ENCODE results near the gene SLAMF1. TPM values are rescaled to one million over a fixed set of nuclear protein-coding genes. Genes with fewer than 3 reads are reported as not detected.
"Not testable (repeated sequence)": the region's sequence is repeated elsewhere in the genome, so short reads cannot be mapped to it uniquely, and the experiment has no call there.

Gene SLAMF1
- total RNA-seq, 2 donors from 2014 or later, result not detected

- H3K27ac ChIP-seq, result no peak overlapping the region
- H3K27me3 ChIP-seq, result no peaks in the 10 kb centered on the region
- intact Hi-C loops (cut with DNase I), result no loop called here
- H3K4me1 ChIP-seq, result no peaks in the 10 kb centered on the region
- ATAC-seq (no peak), DNase-seq (no peak)
- H3K36me3 ChIP-seq (replicated peaks in 1 of 2; ENCODE audit: insufficient read depth in 1 of 2, low read depth in 2 of 2), result no peaks in the 10 kb centered on the region
- 85% methylated on average over 6 of the region's 6 CpGs for WGBS, 2 donors
- no peak overlapping the region for H3K4me3 ChIP-seq
- no peaks in the 10 kb centered on the region for H3K9me3 ChIP-seq
- TF ChIP-seq CTCF (IDR thresholded peaks at IDR 0.05) (no peak), POLR2A (IDR thresholded peaks at IDR 0.05) (no peak)
Observed at GRCh38 chr1:160588468-160588867, 58.4 kb downstream of the SLAMF1 start.

GRCh38 chr1:160584784-160585183 lies 62.1 kb downstream of the SLAMF1 start:
- TF ChIP-seq CTCF (IDR thresholded peaks at IDR 0.05) (no peak), POLR2A (IDR thresholded peaks at IDR 0.05) (no peak)
- WGBS, 2 donors, result 64 to 89% methylated on average over 1 of the region's 1 CpG
- no peaks in the 10 kb centered on the region for H3K27me3 ChIP-seq
- ATAC-seq (no peak), DNase-seq (no peak)
- no peak overlapping the region for H3K4me3 ChIP-seq
- H3K36me3 ChIP-seq (replicated peaks in 1 of 2; ENCODE audit: insufficient read depth in 1 of 2, low read depth in 2 of 2), result no peaks in the 10 kb centered on the region
- no peaks in the 10 kb centered on the region for H3K9me3 ChIP-seq
- no peak overlapping the region for H3K27ac ChIP-seq
- H3K4me1 ChIP-seq, result no peaks in the 10 kb centered on the region
- intact Hi-C loops (cut with DNase I), result no loop called here

GRCh38 chr1:160582976-160583375 lies 63.9 kb downstream of the SLAMF1 start:
- H3K4me1 ChIP-seq; H3K36me3 ChIP-seq (replicated peaks in 1 of 2; ENCODE audit: insufficient read depth in 1 of 2, low read depth in 2 of 2); H3K9me3 ChIP-seq; H3K27me3 ChIP-seq; DNase-seq; ATAC-seq; intact Hi-C loops (cut with DNase I); H3K4me3 ChIP-seq; H3K27ac ChIP-seq: not testable (repeated sequence)
- WGBS, 2 donors, result 93 to 98% methylated on average over 2 of the region's 2 CpGs

GRCh38 chr1:160581961-160582360 lies 64.9 kb downstream of the SLAMF1 start:
- ATAC-seq, result no peak
- TF ChIP-seq CTCF (IDR thresholded peaks at IDR 0.05), result no peak
- no peak for TF ChIP-seq POLR2A (IDR thresholded peaks at IDR 0.05)
- H3K27ac ChIP-seq, result no peak overlapping the region
- H3K36me3 ChIP-seq (replicated peaks in 1 of 2; ENCODE audit: insufficient read depth in 1 of 2, low read depth in 2 of 2), result no peaks in the 10 kb centered on the region
- no peaks in the 10 kb centered on the region for H3K4me1 ChIP-seq
- intact Hi-C loops (cut with DNase I), result no loop called here
- H3K9me3 ChIP-seq, result no peaks in the 10 kb centered on the region
- DNase-seq, result no peak
- WGBS, 2 donors, result 49 to 60% methylated on average over 2 of the region's 2 CpGs
- H3K4me3 ChIP-seq, result no peak overlapping the region
- no peaks in the 10 kb centered on the region for H3K27me3 ChIP-seq

- TF ChIP-seq CTCF (IDR thresholded peaks at IDR 0.05) (no peak), POLR2A (IDR thresholded peaks at IDR 0.05) (no peak)
- Histone ChIP-seq H3K9me3 (no peaks in the 10 kb centered on the region), H3K36me3 (replicated peaks in 1 of 2; ENCODE audit: insufficient read depth in 1 of 2, low read depth in 2 of 2) (no peaks in the 10 kb centered on the region), H3K4me3 (no peak overlapping the region), H3K27me3 (no peaks in the 10 kb centered on the region), H3K4me1 (no peaks in the 10 kb centered on the region), H3K27ac (no peak overlapping the region)
- WGBS, 2 donors, result 70 to 75% methylated on average over 1 of the region's 1 CpG
- ATAC-seq (no peak), DNase-seq (no peak)
- intact Hi-C loops (cut with DNase I), result no loop called here
Observed at GRCh38 chr1:160580221-160580812, 66.5 kb downstream of the SLAMF1 start.

Measured in body of pancreas (tissue), 4 donors.